Measurements from ENCODE around the gene TMEM140.
A peak's percentile ranks its signal among the peaks of the same experiment; 100 is the strongest.

Gene TMEM140

GRCh38 chr7:135207406-135208101 is 59.7 kb downstream of the TMEM140 start:
- peak overlapping the region in 4 of 21 experiments; percentile 15 to 72 (median 27) for H3K27ac ChIP-seq
- H3K4me3 ChIP-seq, result no peak overlapping the region

DNA sequence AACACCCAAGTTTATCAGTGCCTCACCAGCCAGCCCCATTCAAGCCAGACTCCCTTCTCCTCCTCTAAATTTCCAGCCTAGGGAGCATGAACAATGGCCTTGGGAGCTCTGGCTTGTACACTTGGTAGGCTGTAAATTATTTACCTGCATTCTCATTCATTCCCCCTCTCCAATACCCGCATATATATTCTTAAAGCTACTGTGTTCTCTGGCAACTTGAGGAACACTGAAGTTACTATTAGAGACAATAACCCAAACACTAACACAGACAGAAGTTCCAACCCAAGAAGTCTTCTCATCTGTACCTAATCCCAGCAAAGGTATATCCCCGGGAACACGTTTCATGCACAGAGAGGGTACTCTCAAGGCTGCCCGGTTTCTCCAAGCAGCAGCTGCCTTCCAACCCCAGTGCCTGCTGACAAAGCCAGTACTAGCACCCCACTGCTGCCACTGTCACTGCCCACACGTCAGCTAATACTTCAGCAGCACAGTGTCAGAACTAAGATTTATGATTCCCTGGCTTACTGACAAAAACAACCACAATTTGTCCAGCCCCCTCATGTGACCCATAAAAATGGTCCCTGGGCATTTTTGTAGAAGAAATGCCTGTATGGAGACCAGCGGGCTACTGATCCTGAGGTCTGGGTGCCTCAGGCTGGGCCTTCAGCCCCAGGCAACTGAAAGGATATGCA is 60.4 kb downstream of the TMEM140 start:
- peak overlapping the region in 5 of 21 experiments; percentile 34 to 82 (median 43) for H3K27ac ChIP-seq
- H3K4me3 ChIP-seq, result no peak overlapping the region

DNA sequence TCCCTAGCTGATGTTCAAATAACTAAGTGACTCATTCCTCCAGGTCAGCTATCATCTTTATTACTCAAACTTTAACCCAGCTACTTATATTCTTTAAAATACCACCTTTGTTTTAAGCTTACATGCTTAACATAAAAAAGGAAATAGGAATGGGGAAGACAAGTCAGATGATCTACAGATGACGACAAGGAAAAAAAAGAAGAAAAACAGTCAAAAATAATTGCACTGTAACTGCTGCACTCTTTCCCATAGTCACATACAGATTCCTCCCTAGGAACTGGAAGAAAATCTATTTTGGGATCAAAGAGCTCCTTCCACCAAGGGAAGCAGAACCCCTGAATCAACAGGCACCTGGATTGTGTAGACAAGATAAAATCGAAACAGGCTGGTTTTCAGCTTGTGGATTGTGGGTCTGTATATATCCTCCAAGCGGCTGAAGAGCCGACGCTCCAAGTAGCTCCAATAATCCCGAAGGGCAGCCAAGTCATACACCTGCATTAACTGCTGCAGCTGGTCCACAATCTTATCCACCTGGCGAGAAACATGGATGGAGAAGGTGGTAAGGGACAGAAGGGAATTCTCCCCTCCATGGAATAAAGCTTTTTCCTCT is 61.5 kb downstream of the TMEM140 start:
- peak overlapping the region in 1 of 7 experiments; percentile 84 for H3K4me3 ChIP-seq
- H3K27ac ChIP-seq, result peak overlapping the region in 6 of 21 experiments; percentile 1 to 82 (median 32)

DNA sequence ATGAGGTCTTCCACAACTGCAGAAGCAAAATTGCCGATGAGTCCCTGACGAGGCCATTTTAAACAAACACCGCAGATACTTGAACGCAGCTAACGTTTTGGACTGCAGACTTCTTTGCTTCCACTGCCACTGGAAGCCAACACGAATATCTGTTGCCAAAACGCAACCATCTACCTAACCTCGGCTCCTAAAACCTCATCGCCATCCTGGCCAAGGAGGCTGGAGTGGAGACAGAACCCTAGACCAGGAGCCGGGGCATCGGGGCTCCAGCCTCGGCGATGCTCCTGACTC is 63.0 kb downstream of the TMEM140 start:
- Histone ChIP-seq H3K4me3 (peak overlapping the region; percentile 58 to 95 (median 84)), H3K27ac (peak overlapping the region; percentile 72 to 97 (median 90))

DNA sequence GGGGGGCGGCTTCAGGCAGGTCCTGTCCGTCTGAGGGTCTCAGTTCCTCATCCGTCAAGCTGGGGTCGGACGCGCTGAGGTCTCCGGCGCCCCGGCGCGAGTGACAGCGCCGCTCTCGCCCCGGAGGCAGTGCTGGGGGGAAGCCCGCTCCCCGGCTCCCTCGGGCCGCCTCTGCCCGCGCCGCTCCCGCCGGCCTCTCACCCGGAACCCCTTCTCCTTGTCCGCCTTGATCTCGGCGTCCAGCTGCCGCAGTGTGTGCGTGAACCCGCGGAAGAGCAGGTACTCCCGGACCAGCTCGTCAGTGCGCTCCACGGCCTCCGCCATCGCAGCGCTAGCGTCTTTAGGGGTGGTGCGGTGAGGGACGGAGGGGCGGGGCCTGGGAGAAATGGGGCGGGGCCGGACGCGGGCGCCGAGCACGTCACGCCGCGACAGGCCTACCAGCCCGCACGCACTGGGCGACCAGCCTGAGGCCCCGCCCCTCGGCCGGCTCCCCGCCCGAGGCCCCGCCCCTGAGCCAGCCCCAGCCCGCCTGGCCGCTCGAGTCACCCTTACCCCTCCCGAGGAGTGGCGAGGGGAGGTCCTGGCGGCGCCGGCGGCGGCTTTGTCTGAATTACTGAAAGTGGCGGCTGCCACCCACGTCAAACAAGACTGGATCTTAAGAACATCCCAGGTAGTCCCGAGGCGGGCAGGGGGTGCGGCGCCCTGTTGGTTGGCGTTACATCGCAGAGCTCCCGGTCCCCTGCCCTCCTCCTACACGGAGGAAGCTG is 63.5 kb downstream of the TMEM140 start, which contains the start of gene WDR91:
TSS of gene WDR91 (minus strand) at position 348 of the 767 bp plus-strand sequence. CDS start at position 324, 24 bp downstream.
- H3K4me3 ChIP-seq, result peak within 1 kb of the TSS; percentile 58 to 95 (median 84)
- peak within 1 kb of the TSS; percentile 72 to 97 (median 90) for H3K27ac ChIP-seq

- Histone ChIP-seq H3K27ac (peak overlapping the region in 20 of 21 experiments; percentile 15 to 96 (median 82)), H3K4me3 (peak overlapping the region; percentile 58 to 95 (median 84))
Observed at GRCh38 chr7:135211946-135212685, 64.2 kb downstream of the TMEM140 start.

- H3K27ac ChIP-seq, result no peak overlapping the region
- no peak overlapping the region for H3K4me3 ChIP-seq
Observed at GRCh38 chr7:135213831-135214230, 66.0 kb downstream of the TMEM140 start.

- Histone ChIP-seq H3K27ac (no peak overlapping the region), H3K4me3 (no peak overlapping the region)
Observed at GRCh38 chr7:135215180-135215579, 67.3 kb downstream of the TMEM140 start.

DNA sequence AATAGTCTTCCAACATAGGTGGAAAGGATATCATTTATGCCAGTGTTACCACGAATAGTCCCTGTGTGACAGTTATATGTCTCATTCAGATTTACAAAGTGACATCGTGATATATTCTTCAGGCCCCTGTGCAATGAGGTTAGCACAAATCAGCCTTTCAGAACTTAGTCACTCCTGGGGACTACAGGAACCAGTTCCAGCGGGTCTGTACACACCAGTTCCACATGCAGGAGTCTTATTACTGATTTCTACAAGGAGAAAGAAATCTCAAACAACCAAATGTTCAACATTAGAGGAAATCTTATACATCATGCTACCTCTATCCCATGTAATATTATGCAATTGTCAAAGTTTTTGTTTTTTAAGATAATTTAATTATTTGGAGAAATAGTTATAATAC is 67.8 kb downstream of the TMEM140 start:
- H3K4me3 ChIP-seq, result no peak overlapping the region
- no peak overlapping the region for H3K27ac ChIP-seq
